H1 (cell line): ENCODE data around the gene WNT5A. TPM values are rescaled to one million over a fixed set of nuclear protein-coding genes. Genes with fewer than 3 reads are reported as not detected.

Source experiments
- CTCF ChIA-PET: fragments of 300-600 bp; sonication (Branson Sonifier 250); formaldehyde crosslinking; loops from one replicate; lab custom pipeline; 2021; ENCODE audit not compliant: partially characterized antibody; lab: Charles Lee
- POLR2A ChIA-PET: fragments of 300-600 bp; sonication (Branson Sonifier 250); formaldehyde crosslinking; loops from one replicate; lab custom pipeline; 2021; ENCODE audit warnings: inconsistent platforms; ENCODE audit not compliant: partially characterized antibody; lab: Charles Lee
- DNase-seq, 2 experiments: peaks; one replicate each; pipeline versions ENCODE4 v3.0.0 to v3.0.0-alpha.2; 2010 to 2022; ENCODE audit warnings: low spot score in 2 of 2, low read depth in 1 of 2, mixed read lengths in 1 of 2
- FAIRE-seq: peaks from 2 replicates; lab custom pipeline; 2011; peaks lifted over from hg19 to GRCh38; lab: Jason Lieb, UNC
- H2AFZ ChIP-seq: 2 replicates; pipeline ENCODE4 v1.8.1; 2012; ENCODE audit warnings: low read length, inconsistent platforms
- H2AK5ac ChIP-seq: 2 replicates; pipeline ENCODE4 v1.6.1; 2013; ENCODE audit warnings: low read depth, low read length
- H2BK120ac ChIP-seq: replicated peaks from 2 replicates; pipeline ENCODE3; 2013; ENCODE audit warnings: low read depth, low read length, inconsistent platforms
- H2BK12ac ChIP-seq: 2 replicates; pipeline ENCODE4 v1.6.1; 2013; ENCODE audit warnings: low read depth, low read length
- H2BK15ac ChIP-seq: 2 replicates; pipeline ENCODE4 v1.6.1; 2013; ENCODE audit warnings: low read length
- H2BK20ac ChIP-seq: 2 replicates; pipeline ENCODE4 v1.6.1; 2013; ENCODE audit warnings: low read length
- H2BK5ac ChIP-seq: 2 replicates; pipeline ENCODE4 v1.6.1; 2013; ENCODE audit warnings: low read depth, low read length
- H3K14ac ChIP-seq: 2 replicates; pipeline ENCODE4 v1.6.1; 2013; ENCODE audit warnings: inconsistent platforms; ENCODE audit not compliant: insufficient read length
- H3K18ac ChIP-seq: 2 replicates; pipeline ENCODE4 v1.6.1; 2013; ENCODE audit warnings: low read length; ENCODE audit errors: extremely low read depth
- H3K23ac ChIP-seq: 2 replicates; pipeline ENCODE4 v1.6.1; 2013; ENCODE audit warnings: inconsistent platforms; ENCODE audit not compliant: insufficient read length
- H3K23me2 ChIP-seq: 2 replicates; pipeline ENCODE4 v1.6.1; 2013; ENCODE audit warnings: low read depth, low read length
- H3K27ac ChIP-seq: 2 replicates; pipeline ENCODE4 v1.6.1; 2011; ENCODE audit warnings: low read depth, low read length, inconsistent platforms
- H3K27me3 ChIP-seq, 4 experiments: replicated peaks in 1 of 4; 1 replicate in 1 of 4; 2 replicates in 3 of 4; pipeline versions ENCODE4 v1.6.1 to v1.8.1; 2011 to 2013; ENCODE audit warnings: low read length in 3 of 4, mild to moderate bottlenecking in 3 of 4, inconsistent platforms in 2 of 4, mixed read lengths in 2 of 4, moderate library complexity in 1 of 4; ENCODE audit not compliant: control insufficient read depth in 3 of 4, insufficient read depth in 3 of 4; ENCODE audit errors: extremely low read depth in 1 of 4
- H3K36me3 ChIP-seq, 4 experiments: 2 replicates each; pipeline versions ENCODE4 v1.6.1 to v1.8.1; 2011 to 2013; ENCODE audit warnings: mild to moderate bottlenecking in 4 of 4, low read length in 3 of 4, moderate library complexity in 2 of 4, control low read depth in 1 of 4, inconsistent platforms in 1 of 4; ENCODE audit not compliant: insufficient read depth in 4 of 4, control insufficient read depth in 2 of 4
- H3K4ac ChIP-seq: replicated peaks from 2 replicates; pipeline ENCODE3; 2013; ENCODE audit warnings: low read length, low read depth, mixed read lengths, inconsistent platforms; ENCODE audit not compliant: insufficient read length
- H3K4me1 ChIP-seq, 4 experiments: replicated peaks in 1 of 4; 1 replicate in 1 of 4; 2 replicates in 3 of 4; pipeline versions ENCODE4 v1.6.1 to v1.8.1; 2011 to 2013; ENCODE audit warnings: low read length in 3 of 4, inconsistent platforms in 2 of 4, mixed read lengths in 1 of 4; ENCODE audit not compliant: insufficient read depth in 4 of 4, control insufficient read depth in 3 of 4
- H3K4me2 ChIP-seq, 2 experiments: 2 replicates each; pipeline versions ENCODE4 v1.6.1 to v1.8.1; 2011 to 2013; ENCODE audit warnings: low read depth in 2 of 2, low read length in 2 of 2, control low read depth in 1 of 2, inconsistent platforms in 1 of 2, mild to moderate bottlenecking in 1 of 2; ENCODE audit not compliant: insufficient read depth in 1 of 2
- H3K4me3 ChIP-seq, 4 experiments: fragments of 200-600, 300-600 bp in 1 of 4; sonication (generic), shearing (Covaris generic), sonication (Bioruptor Twin) in 1 of 4; 2 replicates each; pipeline versions ENCODE4 v1.5.1 to v1.8.1; 2011 to 2016; ENCODE audit warnings: low read length in 4 of 4, low read depth in 3 of 4, control low read depth in 2 of 4, inconsistent platforms in 2 of 4, mild to moderate bottlenecking in 2 of 4, mixed read lengths in 1 of 4, moderate library complexity in 1 of 4; ENCODE audit not compliant: insufficient read depth in 2 of 4; ENCODE audit errors: extremely low read depth in 1 of 4
- H3K56ac ChIP-seq: replicated peaks from 2 replicates; pipeline ENCODE3; 2013; ENCODE audit warnings: low read depth, mild to moderate bottlenecking, mixed read lengths, low read length, inconsistent platforms; ENCODE audit not compliant: insufficient read length
- H3K79me1 ChIP-seq: 2 replicates; pipeline ENCODE4 v1.6.1; 2013; ENCODE audit warnings: low read depth, low read length, control low read depth
- H3K79me2 ChIP-seq, 2 experiments: 2 replicates each; pipeline versions ENCODE4 v1.6.1 to v1.8.1; 2012 to 2013; ENCODE audit warnings: low read length in 2 of 2, mild to moderate bottlenecking in 2 of 2, inconsistent platforms in 1 of 2; ENCODE audit not compliant: insufficient read depth in 2 of 2, control insufficient read depth in 1 of 2
- H3K9ac ChIP-seq, 4 experiments: replicated peaks in 1 of 4; 1 replicate in 1 of 4; 2 replicates in 3 of 4; pipeline versions ENCODE4 v1.6.1 to v1.8.1; 2011 to 2013; ENCODE audit warnings: low read depth in 3 of 4, low read length in 3 of 4, control low read depth in 2 of 4, mild to moderate bottlenecking in 2 of 4, moderate library complexity in 2 of 4, inconsistent platforms in 1 of 4; ENCODE audit errors: extremely low read depth in 1 of 4
- H3K9me3 ChIP-seq, 2 experiments: 2 replicates each; pipeline versions ENCODE4 v1.6.1 to v1.8.1; 2012 to 2013; ENCODE audit warnings: mild to moderate bottlenecking in 2 of 2, moderate library complexity in 2 of 2, control low read depth in 1 of 2, inconsistent platforms in 1 of 2, low read depth in 1 of 2, low read length in 1 of 2, mixed read lengths in 1 of 2; ENCODE audit not compliant: insufficient read depth in 2 of 2
- H4K20me1 ChIP-seq, 2 experiments: replicated peaks in 1 of 2; 2 replicates each; pipeline versions ENCODE3 to v1.8.1; 2011 to 2013; ENCODE audit warnings: inconsistent platforms in 2 of 2, low read length in 2 of 2, mild to moderate bottlenecking in 1 of 2; ENCODE audit not compliant: insufficient read depth in 2 of 2, control insufficient read depth in 1 of 2
- H4K5ac ChIP-seq: 2 replicates; pipeline ENCODE4 v1.6.1; 2013; ENCODE audit warnings: low read length, low read depth, mixed read lengths, inconsistent platforms; ENCODE audit not compliant: insufficient read length
- H4K8ac ChIP-seq: 2 replicates; pipeline ENCODE4 v1.8.0; 2013; ENCODE audit warnings: mild to moderate bottlenecking, moderate library complexity, low read length, inconsistent platforms; ENCODE audit not compliant: insufficient read depth; ENCODE audit errors: extremely low read depth
- H4K91ac ChIP-seq: replicated peaks from 2 replicates; pipeline ENCODE3; 2013; ENCODE audit warnings: low read length, mixed read lengths, inconsistent platforms; ENCODE audit not compliant: insufficient read length
- ASH2L ChIP-seq: fragments of 200-600, 300-600 bp; sonication (generic); IDR thresholded peaks from one replicate; pipeline ENCODE4 v1.7.1; 2017; ENCODE audit warnings: low read length
- BACH1 ChIP-seq: IDR thresholded peaks from 2 replicates; pipeline ENCODE4 v1.6.1; 2012; ENCODE audit warnings: low read length, improper control_type of control experiment
- CBX8 ChIP-seq: fragments of 300-800, 300-1000 bp; sonication (generic); IDR thresholded peaks from 2 replicates; pipeline ENCODE4 v1.7.1; 2016; ENCODE audit warnings: low read depth, low read length, borderline replicate concordance
- GABPA ChIP-seq: IDR thresholded peaks from 2 replicates; pipeline ENCODE4 v1.6.1; 2011; ENCODE audit warnings: mild to moderate bottlenecking, low read length, moderate library complexity, borderline replicate concordance; ENCODE audit not compliant: insufficient read depth
- JUND ChIP-seq: IDR thresholded peaks from 2 replicates; pipeline ENCODE4 v1.6.1; 2011; ENCODE audit warnings: mild to moderate bottlenecking, improper control_type of control experiment, low read length
- KDM1A ChIP-seq: fragments of 200-600, 300-600 bp; sonication (generic); IDR thresholded peaks from 2 replicates; pipeline ENCODE4 v1.7.1; 2016; ENCODE audit warnings: mild to moderate bottlenecking, low read length, borderline replicate concordance
- KDM4A ChIP-seq: IDR thresholded peaks from one replicate; pipeline ENCODE4 v1.7.1; 2012; ENCODE audit warnings: low read depth, mild to moderate bottlenecking, moderate library complexity, low read length, inconsistent platforms; ENCODE audit not compliant: severe bottlenecking
- POU5F1 ChIP-seq: IDR thresholded peaks from 2 replicates; pipeline ENCODE4 v1.6.1; 2011; ENCODE audit warnings: low read depth, mild to moderate bottlenecking, low read length, moderate library complexity
- TAF1 ChIP-seq: IDR thresholded peaks from 2 replicates; pipeline ENCODE4 v1.6.1; 2011; ENCODE audit warnings: mild to moderate bottlenecking, low read depth, low read length
- USF2 ChIP-seq: IDR thresholded peaks from 2 replicates; pipeline ENCODE4 v1.6.1; 2011; ENCODE audit warnings: low read length, improper control_type of control experiment
- WGBS, 2 experiments: shearing (Covaris generic) in 1 of 2; methylation state at CpG; one replicate each; pipeline versions ENCODE4 v1.1.6 to v1.1.7; 2013 to 2015; ENCODE audit warnings: low lambda C conversion rate in 2 of 2, mixed read lengths in 2 of 2, inconsistent platforms in 1 of 2, low coverage in 1 of 2, missing lambda C conversion rate in 1 of 2; ENCODE audit not compliant: insufficient replicate concordance in 2 of 2, insufficient coverage in 1 of 2, insufficient read length in 1 of 2; ENCODE audit errors: extremely low coverage in 1 of 2, missing lambda C conversion rate in 1 of 2; 5-methylcytosine and 5-hydroxymethylcytosine counted together
- polyA plus RNA-seq, 7 experiments: library from polyadenylated mRNA; depleted of rRNA in 3 of 7; stranded (reverse) in 5 of 7; unstranded in 2 of 7; fragments of >200 nt in 5 of 7; fragments of 200-250 nt in 2 of 7; gene quantifications; 1 replicate in 5 of 7; 2 replicates in 1 of 7; 4 replicates in 1 of 7; pipeline versions ENCODE4 v1.2.1 to v1.2.3, GENCODE V29; 2011 to 2013; ENCODE audit warnings: missing spikeins in 2 of 7, mixed read lengths in 2 of 7
- total RNA-seq: library from RNA; stranded (reverse); fragmentation: NEBNext Ultra II Directional; extraction: Animal tissue kit (Norgen Biotek cat#: 25700); gene quantifications from 2 replicates; pipeline ENCODE4 v1.2.1, GENCODE V29; 2021

The WNT5A gene
- total and polyA plus RNA-seq, 2 of the 8 experiments (the other 6 are each of a cell fraction or from before 2014, with no cell fraction given), result 3.9 to 5.6 TPM

- H2AFZ ChIP-seq, result no peak overlapping the region; the same call in 1 of the 2 replicates
- no peak overlapping the region for H4K5ac ChIP-seq
- peak overlapping the region; percentile 99 for H3K4me2 ChIP-seq
- H2AK5ac ChIP-seq, result no peak overlapping the region
- H3K56ac ChIP-seq, result no peak overlapping the region
- H3K9ac ChIP-seq, result no peak overlapping the region
- WGBS, 2 experiments, result 1% methylated on average over 34 of the region's 37 CpGs; no CpG with 5 or more reads in 1 of the 2 experiments
- H2BK120ac ChIP-seq, result no peak overlapping the region
- peak overlapping the region; percentile 24; the same call in 1 of the 2 replicates for H2BK5ac ChIP-seq
- H3K14ac ChIP-seq, result no peak overlapping the region
- H3K27ac ChIP-seq, result no peak overlapping the region
- no peak overlapping the region for H4K91ac ChIP-seq
- CTCF ChIA-PET, result interaction anchor here (0.7 to 1.1 kb wide), 2 partner anchors 153 to 400 kb away, joined by 3 read pairs; no protein-coding TSS in a partner anchor
- H2BK15ac ChIP-seq, result no peak overlapping the region
- peaks cover 40% of the 10 kb centered on the region for H3K23me2 ChIP-seq
- H3K27me3 ChIP-seq, result peaks cover 30 to 77% (median 59%) of the 10 kb centered on the region in 4 experiments
- FAIRE-seq (no peak), DNase-seq (no peak)
- H3K4me3 ChIP-seq, result peak overlapping the region; percentile 45 to 90 (median 57)
- H3K36me3 ChIP-seq, result 0 out of 8 replicates have a peak, but pooled peaks cover 0 to 2% (median 0%) of the 10 kb centered on the region in 4 experiments
- no peak overlapping the region for H2BK20ac ChIP-seq
- peaks cover 0 to 20% (median 9%) of the 10 kb centered on the region in 4 experiments; a peak in 6 of 7 replicates for H3K4me1 ChIP-seq
- H2BK12ac ChIP-seq, result peak overlapping the region; percentile 27; the same call in 1 of the 2 replicates
- H4K8ac ChIP-seq, result no peak overlapping the region
- H3K4ac ChIP-seq, result no peak overlapping the region
- peaks cover 5 to 12% of the 10 kb centered on the region in 2 experiments for H4K20me1 ChIP-seq
- H3K9me3 ChIP-seq, result no peaks in the 10 kb centered on the region
- H3K18ac ChIP-seq, result peak overlapping the region; percentile 71
- no peaks in the 10 kb centered on the region for H3K79me2 ChIP-seq
- H3K23ac ChIP-seq, result no peak overlapping the region
- no peaks in the 10 kb centered on the region for H3K79me1 ChIP-seq
- POLR2A ChIA-PET, result interaction anchor here (1.0 to 1.6 kb wide), 2 partner anchors 8 to 10 kb away, joined by 3 to 4 read pairs; no protein-coding TSS in a partner anchor
- TF ChIP-seq POU5F1 (no peak), ASH2L (peak; percentile 13), JUND (no peak), TAF1 (no peak), KDM1A (0 out of 2 replicates have a peak, but pooled peaks have one; percentile 21), BACH1 (peak; percentile 21; the same call in 1 of the 2 replicates), KDM4A (peak; percentile 39), GABPA (no peak), USF2 (no peak), CBX8 (no peak)
These were observed 5.2 kb downstream of the WNT5A start for GRCh38 chr3:55481744-55482495.
